GM18505 (cell line): ENCODE measurements around the gene SLC30A5.
A peak's percentile ranks its signal among the peaks of the same experiment; 100 is the strongest.
"Not testable (repeated sequence)": the region's sequence is repeated elsewhere in the genome, so short reads cannot be mapped to it uniquely, and the experiment has no call there.

ENCODE experiments used
- ATAC-seq: cut with Tn5 transposase; IDR thresholded peaks from one replicate; pipeline ENCODE4 v1.9.1; 2021; ENCODE audit not compliant: unreplicated experiment
- POLR2A ChIP-seq: IDR thresholded peaks from 4 replicates; pipeline ENCODE4 v1.6.1; 2011; ENCODE audit warnings: borderline replicate concordance; ENCODE audit not compliant: insufficient read depth, insufficient read length; ENCODE audit errors: extremely low read depth

Gene SLC30A5

DNA sequence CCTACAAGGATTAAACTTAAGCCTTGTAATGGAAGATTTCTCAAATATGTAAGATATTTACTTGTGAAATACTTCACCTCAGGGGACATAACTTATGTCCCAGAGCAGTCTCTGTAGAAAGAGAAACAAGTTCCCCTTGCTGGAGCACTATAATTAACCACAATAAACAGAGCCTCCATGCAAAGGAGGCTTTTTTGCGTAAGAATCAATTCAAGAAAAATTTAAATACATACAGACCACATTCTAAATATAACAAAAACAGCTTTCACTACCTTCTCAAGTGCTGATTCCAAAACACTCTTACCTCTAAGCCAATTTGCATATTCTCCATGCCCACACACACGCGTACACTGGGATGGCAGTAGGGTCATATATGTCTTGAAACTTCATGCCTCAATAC is 42.5 kb downstream of the SLC30A5 start:
- no peak for TF ChIP-seq POLR2A
- ATAC-seq = peak; percentile 96

DNA sequence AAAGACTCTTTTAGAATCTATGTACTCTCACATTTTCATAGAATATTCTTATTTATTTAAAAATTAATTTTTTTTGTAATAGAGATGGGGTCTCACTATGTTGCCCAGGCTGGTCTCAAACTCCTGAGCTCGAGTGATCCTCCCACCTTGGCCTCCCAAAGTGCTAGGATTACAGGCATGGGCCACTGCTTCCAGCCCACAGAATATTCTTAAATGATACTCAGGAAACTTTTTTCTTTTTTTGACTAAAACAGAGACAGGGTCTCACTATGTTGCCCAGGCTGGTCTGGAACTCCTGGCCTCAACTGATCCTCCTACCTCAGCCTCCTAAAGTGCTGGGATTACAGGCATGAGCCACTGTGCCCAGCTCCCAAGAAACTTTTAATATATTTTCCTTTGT is 43.4 kb downstream of the SLC30A5 start:
- not testable (repeated sequence) for ATAC-seq

DNA sequence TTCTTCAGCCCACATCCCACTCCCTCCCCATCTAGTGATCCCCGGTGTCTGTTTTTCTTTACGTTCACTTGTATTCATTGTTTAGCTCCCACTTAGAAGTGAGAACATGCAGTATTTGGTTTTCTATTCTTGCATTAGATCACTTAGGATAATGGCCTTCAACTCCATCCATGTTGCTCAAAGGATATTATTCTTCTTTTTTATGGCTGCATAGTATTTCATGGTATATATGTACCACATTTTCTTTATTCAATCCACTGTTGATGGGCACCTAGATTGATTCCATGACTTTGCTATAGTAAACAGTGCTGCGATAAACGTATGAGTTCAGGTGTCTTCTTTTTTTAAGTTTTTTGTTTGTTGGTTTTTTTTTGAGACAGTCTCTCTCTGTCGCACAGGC is 44.0 kb downstream of the SLC30A5 start:
- no peak for TF ChIP-seq POLR2A
- no peak for ATAC-seq

- ATAC-seq = no peak
- no peak for TF ChIP-seq POLR2A
Observed at GRCh38 chr5:69138766-69139165, 45.0 kb downstream of the SLC30A5 start.

- ATAC-seq = not testable (repeated sequence)
Observed at GRCh38 chr5:69140239-69140638, 46.4 kb downstream of the SLC30A5 start.

DNA sequence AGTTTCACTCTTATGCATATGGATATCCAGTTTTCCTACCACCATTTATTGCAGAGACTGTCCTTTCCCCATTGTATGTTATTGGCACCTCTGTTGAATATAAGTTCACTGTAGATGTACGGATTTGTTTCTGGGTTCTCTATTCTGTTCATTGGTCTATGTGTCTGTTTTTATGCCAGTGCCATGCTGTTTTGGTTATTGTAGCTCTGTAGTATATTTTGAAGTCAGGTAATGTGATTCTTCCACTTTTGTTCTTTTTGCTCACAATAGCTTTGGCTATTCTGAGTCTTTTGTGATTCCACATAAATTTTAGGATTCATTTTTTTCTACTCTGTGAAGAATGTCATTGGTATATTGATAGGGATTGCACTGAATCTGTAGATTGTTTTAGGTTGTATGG is 47.0 kb downstream of the SLC30A5 start:
- ATAC-seq = no peak
- TF ChIP-seq POLR2A = no peak

GRCh38 chr5:69148576-69148975 is 54.8 kb downstream of the SLC30A5 start:
- not testable (repeated sequence) for ATAC-seq

DNA sequence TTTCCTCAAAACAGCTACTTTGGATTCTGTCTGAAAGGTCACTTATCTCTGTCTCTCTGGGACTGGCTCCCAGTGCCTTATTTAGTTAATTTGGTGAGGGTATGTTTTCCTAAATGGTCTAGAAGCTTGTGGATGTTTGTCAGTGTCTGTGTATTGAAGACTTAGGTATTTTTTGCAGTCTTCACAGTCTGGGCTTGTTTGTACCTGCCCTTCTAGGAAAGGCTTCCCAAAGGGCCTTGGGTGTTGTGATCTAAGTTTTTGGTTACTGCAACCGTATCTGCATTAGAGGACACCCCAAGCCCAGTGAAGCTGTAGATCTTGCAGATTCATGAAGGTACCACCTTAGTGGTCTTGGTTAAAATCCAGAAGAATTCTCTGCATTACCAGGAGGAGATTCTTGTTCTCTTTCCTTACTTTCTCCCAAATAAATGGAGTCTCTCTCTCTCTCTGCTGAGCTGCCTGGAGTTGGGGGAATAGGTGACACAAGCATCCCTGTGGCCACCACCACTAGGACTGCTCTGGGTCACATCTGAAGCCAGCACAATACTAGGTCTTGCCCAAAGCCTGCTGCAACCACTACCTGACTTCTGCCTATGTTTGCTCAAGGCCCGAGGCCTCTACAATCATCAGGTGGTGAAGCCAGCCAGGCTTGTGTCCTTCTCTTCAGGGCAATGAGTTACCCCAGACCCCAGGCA is 55.3 kb downstream of the SLC30A5 start:
- no peak for TF ChIP-seq POLR2A
- ATAC-seq = no peak

DNA sequence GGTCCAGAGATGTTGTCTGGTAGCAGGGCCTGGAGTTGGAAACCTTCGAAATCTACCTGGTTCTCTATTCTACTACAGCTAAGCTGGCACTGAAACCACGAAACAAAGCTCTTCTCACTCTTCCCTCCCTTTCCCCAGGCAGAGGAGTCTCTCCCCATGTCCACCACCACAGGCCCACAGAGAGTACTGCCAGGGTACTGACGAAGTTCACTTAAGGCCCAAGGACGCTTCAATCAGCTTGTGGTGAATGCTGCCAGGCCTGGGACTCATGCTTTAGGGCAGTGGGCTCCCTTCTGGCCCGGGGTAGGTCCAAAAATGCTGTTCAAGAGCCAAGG is 55.8 kb downstream of the SLC30A5 start:
- TF ChIP-seq POLR2A = no peak
- ATAC-seq = no peak

- ATAC-seq = no peak
- no peak for TF ChIP-seq POLR2A
Observed at GRCh38 chr5:69152731-69153130, 58.9 kb downstream of the SLC30A5 start.

DNA sequence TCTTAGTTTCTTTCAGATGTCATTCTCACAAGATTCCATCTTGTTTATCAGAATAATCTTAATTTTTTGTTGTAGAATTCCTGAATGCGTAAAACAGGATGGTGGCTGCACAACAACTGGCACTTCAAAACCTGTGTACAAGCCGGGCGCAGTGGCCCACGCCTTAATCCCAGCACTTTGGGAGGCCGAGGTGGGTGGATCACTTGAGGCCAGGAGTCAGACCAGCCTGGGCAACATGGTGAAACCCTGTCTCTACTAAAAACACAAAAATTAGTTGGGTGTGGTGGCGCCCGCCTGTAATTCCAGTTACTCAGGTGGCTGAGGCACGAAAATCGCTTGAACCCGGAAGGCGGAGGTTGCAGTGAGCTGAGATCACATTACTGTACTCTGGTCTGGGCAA is 62.6 kb downstream of the SLC30A5 start:
- ATAC-seq = no peak
- TF ChIP-seq POLR2A = no peak

- no peak for ATAC-seq
Observed at GRCh38 chr5:69158039-69158438, 64.2 kb downstream of the SLC30A5 start.

GRCh38 chr5:69160651-69161050 is 66.8 kb downstream of the SLC30A5 start:
- ATAC-seq = no peak
- no peak for TF ChIP-seq POLR2A

More at GRCh38 chr5:69158039-69158438, 64.2 kb downstream of the SLC30A5 start:
- no peak for TF ChIP-seq POLR2A

DNA sequence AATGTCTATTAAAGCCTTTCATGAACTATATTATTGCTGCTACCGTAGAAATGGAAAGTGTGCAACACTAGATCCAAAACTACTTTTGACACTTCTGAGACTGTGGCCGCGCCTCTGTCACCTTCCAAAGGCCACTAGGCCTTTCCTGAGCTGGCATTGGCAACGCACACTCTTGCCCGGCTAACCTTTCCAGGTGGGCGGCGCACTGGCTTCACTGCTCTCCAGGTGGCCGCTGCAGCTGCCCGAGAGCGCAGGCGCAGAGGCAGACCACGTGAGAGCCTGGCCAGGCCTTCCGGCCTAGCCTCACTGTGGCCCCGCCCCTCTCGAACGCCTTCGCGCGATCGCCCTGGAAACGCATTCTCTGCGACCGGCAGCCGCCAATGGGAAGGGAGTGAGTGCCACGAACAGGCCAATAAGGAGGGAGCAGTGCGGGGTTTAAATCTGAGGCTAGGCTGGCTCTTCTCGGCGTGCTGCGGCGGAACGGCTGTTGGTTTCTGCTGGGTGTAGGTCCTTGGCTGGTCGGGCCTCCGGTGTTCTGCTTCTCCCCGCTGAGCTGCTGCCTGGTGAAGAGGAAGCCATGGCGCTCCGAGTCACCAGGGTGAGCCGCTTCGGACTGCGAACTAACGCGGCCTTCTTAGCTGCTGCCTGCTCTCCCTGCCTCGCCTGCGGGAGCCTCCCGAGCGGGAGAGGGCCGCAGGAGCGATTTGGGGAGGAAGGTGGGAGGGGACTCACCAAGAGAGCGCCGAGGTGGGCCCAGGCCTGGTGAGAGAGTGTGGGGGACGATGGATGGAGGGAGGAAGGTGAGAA is 73.1 kb downstream of the SLC30A5 start, which contains the start of gene CCNB1:
CCNB1 (plus strand) TSS at position 465 of the 807 bp plus-strand sequence; CDS start at position 578, 113 bp downstream.
- TF ChIP-seq POLR2A = peak; percentile 74
- ATAC-seq = peak; percentile 99
